Measurements from ENCODE around the gene RPSA.

DNA sequence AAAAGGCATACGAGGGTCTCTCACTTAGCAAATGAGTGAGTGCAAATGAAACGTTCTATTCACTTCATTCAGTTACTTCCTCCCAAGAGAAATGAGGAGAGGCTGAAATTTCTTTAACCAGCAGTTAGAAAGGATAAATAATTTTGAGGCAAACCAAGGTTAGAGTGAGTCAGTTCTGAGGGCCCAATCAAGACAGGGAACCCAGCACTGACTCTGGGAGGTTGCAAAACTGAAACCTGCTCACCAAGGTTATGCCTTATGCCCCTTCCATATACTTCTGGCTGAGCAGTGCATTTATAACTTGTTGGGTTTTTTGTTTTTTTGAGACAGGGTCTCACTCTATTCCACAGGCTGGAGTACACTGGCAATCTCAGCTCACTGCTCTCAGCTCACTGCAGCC is 4.5 kb upstream of the RPSA start:
- no peak for TF ChIP-seq EZH2 (IDR thresholded peaks at IDR 0.05; ENCODE audit: borderline replicate concordance, low read depth, low read length, poor library complexity, severe bottlenecking)
- TF ChIP-seq, protein P1, sequence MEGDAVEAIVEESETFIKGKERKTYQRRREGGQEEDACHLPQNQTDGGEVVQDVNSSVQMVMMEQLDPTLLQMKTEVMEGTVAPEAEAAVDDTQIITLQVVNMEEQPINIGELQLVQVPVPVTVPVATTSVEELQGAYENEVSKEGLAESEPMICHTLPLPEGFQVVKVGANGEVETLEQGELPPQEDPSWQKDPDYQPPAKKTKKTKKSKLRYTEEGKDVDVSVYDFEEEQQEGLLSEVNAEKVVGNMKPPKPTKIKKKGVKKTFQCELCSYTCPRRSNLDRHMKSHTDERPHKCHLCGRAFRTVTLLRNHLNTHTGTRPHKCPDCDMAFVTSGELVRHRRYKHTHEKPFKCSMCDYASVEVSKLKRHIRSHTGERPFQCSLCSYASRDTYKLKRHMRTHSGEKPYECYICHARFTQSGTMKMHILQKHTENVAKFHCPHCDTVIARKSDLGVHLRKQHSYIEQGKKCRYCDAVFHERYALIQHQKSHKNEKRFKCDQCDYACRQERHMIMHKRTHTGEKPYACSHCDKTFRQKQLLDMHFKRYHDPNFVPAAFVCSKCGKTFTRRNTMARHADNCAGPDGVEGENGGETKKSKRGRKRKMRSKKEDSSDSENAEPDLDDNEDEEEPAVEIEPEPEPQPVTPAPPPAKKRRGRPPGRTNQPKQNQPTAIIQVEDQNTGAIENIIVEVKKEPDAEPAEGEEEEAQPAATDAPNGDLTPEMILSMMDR (conservative IDR thresholded peaks at IDR 0.05; ENCODE audit: low read depth, low read length): no peak

Measured in A673 (cell line).